Measurements from ENCODE around the gene CDKAL1. TPM values are rescaled to one million over a fixed set of nuclear protein-coding genes. Genes with fewer than 3 reads are reported as not detected.
"Not testable (repeated sequence)": the region's sequence is repeated elsewhere in the genome, so short reads cannot be mapped to it uniquely, and the experiment has no call there.

CDKAL1 gene
- total and polyA plus RNA-seq, 9 of the 15 experiments (the other 6 are each of a cell fraction or from before 2014, with no cell fraction given): 11.2 to 36.3 (median 20.1) TPM

DNA sequence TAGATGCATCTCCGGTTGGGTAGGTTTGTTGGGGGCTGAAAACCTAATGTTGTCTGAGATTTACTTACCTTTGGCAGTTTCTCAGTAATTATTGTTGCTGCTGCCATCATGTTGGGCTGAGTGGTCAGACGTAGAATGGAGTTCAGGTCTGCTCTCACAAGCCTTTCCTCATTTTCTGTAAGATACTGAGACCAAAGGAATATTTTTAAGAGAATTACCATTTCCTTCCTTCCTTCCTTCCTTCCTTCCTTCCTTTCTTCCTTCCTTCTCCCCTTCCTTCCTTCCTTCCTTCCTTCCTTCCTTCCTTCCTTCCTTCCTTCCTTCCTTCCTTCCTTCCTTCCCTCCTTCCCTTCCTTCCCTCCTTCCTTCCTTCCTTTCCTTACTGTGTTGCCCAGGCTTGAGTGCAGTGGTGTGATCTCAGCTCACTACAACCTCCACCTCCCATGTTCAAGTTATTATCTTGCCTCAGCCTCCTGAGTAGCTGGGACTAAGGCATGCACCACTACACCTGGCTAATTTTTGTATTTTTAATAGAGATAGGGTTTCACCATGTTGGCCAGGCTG lies 222.4 kb downstream of the CDKAL1 start:
- H3K27ac ChIP-seq (ENCODE audit: extremely low read depth, low read depth, low read length); ATAC-seq; H3K9me3 ChIP-seq (replicated peaks; ENCODE audit: control insufficient read depth, insufficient read depth, low read depth, low read length); FAIRE-seq; H3K9ac ChIP-seq (ENCODE audit: insufficient read depth in 1 of 2, low read depth in 2 of 2, low read length in 2 of 2); POLR2A ChIA-PET; H4K20me1 ChIP-seq (replicated peaks; ENCODE audit: control insufficient read depth, insufficient read depth, low read length); H3K36me3 ChIP-seq (ENCODE audit: control insufficient read depth, insufficient read depth, low read length); H3K79me2 ChIP-seq (ENCODE audit: control insufficient read depth, insufficient read depth, low read length); CTCF ChIA-PET (ENCODE audit: low intra/inter-chr PET ratio); H3K4me1 ChIP-seq (replicated peaks in 1 of 2; ENCODE audit: control insufficient read depth in 2 of 2, insufficient read depth in 2 of 2, low read length in 2 of 2); H3K4me3 ChIP-seq; BruUV-seq (replicated peaks); H2AFZ ChIP-seq (ENCODE audit: low read depth, low read length); H3K27me3 ChIP-seq (ENCODE audit: control insufficient read depth in 2 of 2, insufficient read depth in 2 of 2, low read length in 2 of 2); H3K4me2 ChIP-seq (ENCODE audit: insufficient read depth, low read length); in situ Hi-C loops (cut with MboI); H3K9me1 ChIP-seq (ENCODE audit: control insufficient read depth, insufficient read depth, low read length); DNase-seq (ENCODE audit: extremely low read depth in 1 of 4, low spot score in 3 of 4); intact Hi-C loops (cut with micrococcal nuclease): not testable (repeated sequence)
- WGBS (ENCODE audit: insufficient coverage, low coverage, missing lambda C conversion rate): 73% methylated on average over 2 of the region's 2 CpGs

DNA sequence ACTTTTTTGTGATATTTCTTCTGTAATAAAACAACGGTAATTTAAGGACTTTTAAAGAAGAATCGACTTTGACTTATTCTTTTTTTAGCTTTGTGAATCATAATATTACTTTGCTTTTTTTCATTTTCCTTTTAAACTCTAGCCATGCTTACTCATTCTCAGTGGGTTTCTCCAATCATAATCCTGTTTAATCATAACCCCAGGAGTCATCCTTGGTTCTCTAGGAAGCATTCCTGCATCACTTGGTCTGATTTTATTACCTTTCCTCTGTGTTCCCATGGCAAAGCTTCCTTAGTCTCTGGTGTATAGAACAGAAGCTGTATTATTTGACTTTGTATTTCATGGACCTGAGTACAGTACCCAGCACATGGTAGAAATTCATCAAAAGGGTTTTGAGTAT lies 223.5 kb downstream of the CDKAL1 start:
- H3K9me1 ChIP-seq (ENCODE audit: control insufficient read depth, insufficient read depth, low read length): no peaks in the 10 kb centered on the region
- in situ Hi-C loops (cut with MboI) (no loop called here), intact Hi-C loops (cut with micrococcal nuclease) (no loop called here)
- TF ChIP-seq, protein P1, sequence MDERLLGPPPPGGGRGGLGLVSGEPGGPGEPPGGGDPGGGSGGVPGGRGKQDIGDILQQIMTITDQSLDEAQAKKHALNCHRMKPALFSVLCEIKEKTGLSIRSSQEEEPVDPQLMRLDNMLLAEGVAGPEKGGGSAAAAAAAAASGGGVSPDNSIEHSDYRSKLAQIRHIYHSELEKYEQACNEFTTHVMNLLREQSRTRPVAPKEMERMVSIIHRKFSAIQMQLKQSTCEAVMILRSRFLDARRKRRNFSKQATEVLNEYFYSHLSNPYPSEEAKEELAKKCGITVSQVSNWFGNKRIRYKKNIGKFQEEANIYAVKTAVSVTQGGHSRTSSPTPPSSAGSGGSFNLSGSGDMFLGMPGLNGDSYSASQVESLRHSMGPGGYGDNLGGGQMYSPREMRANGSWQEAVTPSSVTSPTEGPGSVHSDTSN (CRISPR knock-in tag; IDR thresholded peaks at IDR 0.05; ENCODE audit: low read depth): no peak
- TF ChIP-seq, protein P1 (tag; conservative IDR thresholded peaks at IDR 0.05; ENCODE audit: low read depth): no peak
- DNase-seq (ENCODE audit: extremely low read depth in 1 of 4, low spot score in 3 of 4) (no peak), FAIRE-seq (no peak), ATAC-seq (no peak)
- H3K4me1 ChIP-seq (replicated peaks in 1 of 2; ENCODE audit: control insufficient read depth in 2 of 2, insufficient read depth in 2 of 2, low read length in 2 of 2): no peaks in the 10 kb centered on the region
- no TSS peak for BruUV-seq (replicated peaks)
- H3K27ac ChIP-seq (ENCODE audit: extremely low read depth, low read depth, low read length): no peak overlapping the region
- ChIA-PET POLR2A (interaction anchor here (1.4 kb wide), 1 partner anchor 14 kb away, joined by 4 read pairs; no protein-coding TSS in a partner anchor), CTCF (ENCODE audit: low intra/inter-chr PET ratio) (no interaction called here)
- H3K9ac ChIP-seq (ENCODE audit: insufficient read depth in 1 of 2, low read depth in 2 of 2, low read length in 2 of 2): no peak overlapping the region
- H3K36me3 ChIP-seq (ENCODE audit: control insufficient read depth, insufficient read depth, low read length): no peaks in the 10 kb centered on the region
- H3K4me3 ChIP-seq: no peak overlapping the region
- H3K79me2 ChIP-seq (ENCODE audit: control insufficient read depth, insufficient read depth, low read length): no peaks in the 10 kb centered on the region
- 67% methylated on average over 2 of the region's 2 CpGs for WGBS (ENCODE audit: insufficient coverage, low coverage, missing lambda C conversion rate)
- H3K27me3 ChIP-seq (ENCODE audit: control insufficient read depth in 2 of 2, insufficient read depth in 2 of 2, low read length in 2 of 2): no peaks in the 10 kb centered on the region
- no peak overlapping the region for H2AFZ ChIP-seq (ENCODE audit: low read depth, low read length)
- H3K9me3 ChIP-seq (replicated peaks; ENCODE audit: control insufficient read depth, insufficient read depth, low read depth, low read length): no peaks in the 10 kb centered on the region
- no peaks in the 10 kb centered on the region for H4K20me1 ChIP-seq (replicated peaks; ENCODE audit: control insufficient read depth, insufficient read depth, low read length)
- H3K4me2 ChIP-seq (ENCODE audit: insufficient read depth, low read length): no peak overlapping the region

All from K562 (cell line).